GM23248 (cell line): ENCODE results near the gene PTPRD.

Source experiments
- EZH2 ChIP-seq: fragments of 200-600 bp; sonication (generic); IDR thresholded peaks from 2 replicates; pipeline ENCODE4 v1.6.1; 2018; ENCODE audit warnings: antibody characterized with exemption, mild to moderate bottlenecking; ENCODE audit not compliant: insufficient read depth, poor library complexity, severe bottlenecking
- EZH2phosphoT487 ChIP-seq: fragments of 200-600 bp; sonication (generic); IDR thresholded peaks from 2 replicates; pipeline ENCODE4 v1.6.1; 2018; ENCODE audit warnings: antibody characterized with exemption, moderate library complexity, mild to moderate bottlenecking, low read depth; ENCODE audit not compliant: insufficient read depth

- TF ChIP-seq EZH2phosphoT487 (no peak), EZH2 (no peak)
Observed at GRCh38 chr9:9494336-9494735, 1118.5 kb downstream of the PTPRD start.
